ENCODE results near the gene INS. TPM values are rescaled to one million over a fixed set of nuclear protein-coding genes. Genes with fewer than 3 reads are reported as not detected.

INS gene
- total and polyA plus RNA-seq, 2 of the 13 experiments (the other 11 are each of a cell fraction or from before 2014, with no cell fraction given), result not detected

- TF ChIP-seq HIC2 (CRISPR knock-in tag; IDR thresholded peaks at IDR 0.05; ENCODE audit: low read depth), result no peak
- TF ChIP-seq ETV5 (CRISPR knock-in tag; IDR thresholded peaks at IDR 0.05; ENCODE audit: borderline replicate concordance), result no peak
- 0 out of 2 replicates have a peak, but pooled peaks have one; percentile 17 for TF ChIP-seq ZSCAN25 (CRISPR knock-in tag; IDR thresholded peaks at IDR 0.05)
- TF ChIP-seq ZBTB8A (CRISPR knock-in tag; IDR thresholded peaks at IDR 0.05; ENCODE audit: borderline replicate concordance, low read depth), result no peak
- no peak for TF ChIP-seq MTA3 (CRISPR knock-in tag; IDR thresholded peaks at IDR 0.05)
- TF ChIP-seq RARA (CRISPR knock-in tag; IDR thresholded peaks at IDR 0.05), result peak; percentile 6; the same call in 1 of the 2 replicates
- TF ChIP-seq GATAD1 (CRISPR knock-in tag; IDR thresholded peaks at IDR 0.05), result no peak
- peak; percentile 21; the same call in 1 of the 2 replicates for TF ChIP-seq ZGPAT (CRISPR knock-in tag; IDR thresholded peaks at IDR 0.05)
- no peak for TF ChIP-seq ZBTB10 (CRISPR knock-in tag; IDR thresholded peaks at IDR 0.05; ENCODE audit: borderline replicate concordance)
- no peak for TF ChIP-seq ELF3 (CRISPR knock-in tag; IDR thresholded peaks at IDR 0.05)
- no peak; the same call in 1 of the 2 replicates for TF ChIP-seq RBFOX2 (IDR thresholded peaks at IDR 0.05; ENCODE audit: low read depth, low read length)
- TF ChIP-seq RBAK (CRISPR knock-in tag; IDR thresholded peaks at IDR 0.05), result no peak
- TF ChIP-seq RXRA (CRISPR knock-in tag; IDR thresholded peaks at IDR 0.05), result no peak
- TF ChIP-seq DMTF1 (CRISPR knock-in tag; IDR thresholded peaks at IDR 0.05), result no peak
- TF ChIP-seq MTF2 (CRISPR knock-in tag; IDR thresholded peaks at IDR 0.05; ENCODE audit: borderline replicate concordance), result 0 out of 2 replicates have a peak, but pooled peaks have one; percentile 57
- TF ChIP-seq, protein P1, sequence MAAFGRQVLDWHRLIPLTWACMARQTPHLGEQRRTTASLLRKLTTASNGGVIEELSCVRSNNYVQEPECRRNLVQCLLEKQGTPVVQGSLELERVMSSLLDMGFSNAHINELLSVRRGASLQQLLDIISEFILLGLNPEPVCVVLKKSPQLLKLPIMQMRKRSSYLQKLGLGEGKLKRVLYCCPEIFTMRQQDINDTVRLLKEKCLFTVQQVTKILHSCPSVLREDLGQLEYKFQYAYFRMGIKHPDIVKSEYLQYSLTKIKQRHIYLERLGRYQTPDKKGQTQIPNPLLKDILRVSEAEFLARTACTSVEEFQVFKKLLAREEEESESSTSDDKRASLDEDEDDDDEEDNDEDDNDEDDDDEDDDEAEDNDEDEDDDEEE (CRISPR knock-in tag; IDR thresholded peaks at IDR 0.05), result no peak
Measured at GRCh38 chr11:2130881-2131352, 30.1 kb downstream of the INS start (continued).

Data from HepG2 (cell line).